Stomach (tissue), 4 donors: Measurements from ENCODE around the gene HIGD1C.

Experiments
- CTCF ChIP-seq, 7 experiments: fragments of 450-650 bp in 4 of 7; fragments of 200-600 bp in 3 of 7; sonication (generic) in 3 of 7; IDR thresholded peaks; one replicate each; pipeline ENCODE4 v1.5.1; 2016 to 2019; ENCODE audit warnings: antibody characterized with exemption in 7 of 7, control low read depth in 2 of 7, mild to moderate bottlenecking in 1 of 7
- EP300 ChIP-seq: sonication (generic); formaldehyde crosslinking; IDR thresholded peaks from one replicate; pipeline ENCODE4 v1.6.1; 2017; ENCODE audit warnings: antibody characterized with exemption
- POLR2A ChIP-seq, 4 donors: fragments of 450-650 bp; IDR thresholded peaks; one replicate each; pipeline ENCODE4 v1.6.1; 2016; ENCODE audit warnings: antibody characterized with exemption in 4 of 4, control low read depth in 2 of 4, mild to moderate bottlenecking in 1 of 4, moderate library complexity in 1 of 4
- POLR2AphosphoS5 ChIP-seq, 3 donors: sonication (generic); formaldehyde crosslinking; IDR thresholded peaks; one replicate each; pipeline ENCODE4 v1.6.1; 2016; ENCODE audit warnings: antibody characterized with exemption in 3 of 3

DNA sequence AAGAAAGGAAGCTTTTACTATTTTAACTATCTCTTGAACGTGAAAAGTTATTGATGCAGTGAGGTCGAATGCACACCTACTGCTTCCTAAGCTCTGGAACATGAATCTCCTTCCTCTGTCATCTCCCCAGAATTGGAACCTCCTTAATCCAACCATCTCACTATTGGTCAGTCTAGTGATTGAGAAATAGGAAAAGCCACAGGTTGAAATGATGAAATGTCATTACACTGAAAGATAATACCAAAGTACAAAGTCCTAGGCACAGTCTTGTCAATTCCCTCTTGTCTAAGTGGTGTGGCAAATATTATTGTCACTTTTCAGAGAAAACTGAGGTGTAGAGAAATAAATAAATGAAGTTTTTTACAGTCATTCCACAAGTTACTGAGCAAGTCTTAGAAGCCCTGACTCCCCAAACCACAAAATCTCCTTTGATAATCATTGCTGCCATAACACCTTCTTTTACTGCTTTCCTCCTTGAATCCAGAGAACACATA, 19.5 kb upstream of the HIGD1C start:
- TF ChIP-seq CTCF (IDR thresholded peaks at IDR 0.05) (no peak), POLR2AphosphoS5 (IDR thresholded peaks at IDR 0.05) (no peak), POLR2A (IDR thresholded peaks at IDR 0.05) (no peak), EP300 (no peak)
